HL-60 (cell line): ENCODE data around the gene NHERF2.

Experiments
- GABPA ChIP-seq: IDR thresholded peaks from 2 replicates; pipeline ENCODE4 v1.6.1; 2012; ENCODE audit warnings: low read depth
- POLR2AphosphoS5 ChIP-seq: IDR thresholded peaks from 2 replicates; pipeline ENCODE4 v1.6.1; 2012; ENCODE audit warnings: low read depth
- SPI1 ChIP-seq: IDR thresholded peaks from 2 replicates; pipeline ENCODE4 v1.6.1; 2012; ENCODE audit warnings: low read depth, mild to moderate bottlenecking, borderline replicate concordance
- TF ChIP-seq, protein P1 (sequence below): IDR thresholded peaks from one replicate; pipeline ENCODE4 v1.5.1; 2011; ENCODE audit warnings: low read length, control low read depth, inconsistent platforms; ENCODE audit not compliant: insufficient read depth
- TF ChIP-seq, protein P2 (sequence below): IDR thresholded peaks from 2 replicates; pipeline ENCODE4 v1.6.1; 2012; ENCODE audit warnings: low read depth; ENCODE audit not compliant: insufficient replicate concordance

DNA sequence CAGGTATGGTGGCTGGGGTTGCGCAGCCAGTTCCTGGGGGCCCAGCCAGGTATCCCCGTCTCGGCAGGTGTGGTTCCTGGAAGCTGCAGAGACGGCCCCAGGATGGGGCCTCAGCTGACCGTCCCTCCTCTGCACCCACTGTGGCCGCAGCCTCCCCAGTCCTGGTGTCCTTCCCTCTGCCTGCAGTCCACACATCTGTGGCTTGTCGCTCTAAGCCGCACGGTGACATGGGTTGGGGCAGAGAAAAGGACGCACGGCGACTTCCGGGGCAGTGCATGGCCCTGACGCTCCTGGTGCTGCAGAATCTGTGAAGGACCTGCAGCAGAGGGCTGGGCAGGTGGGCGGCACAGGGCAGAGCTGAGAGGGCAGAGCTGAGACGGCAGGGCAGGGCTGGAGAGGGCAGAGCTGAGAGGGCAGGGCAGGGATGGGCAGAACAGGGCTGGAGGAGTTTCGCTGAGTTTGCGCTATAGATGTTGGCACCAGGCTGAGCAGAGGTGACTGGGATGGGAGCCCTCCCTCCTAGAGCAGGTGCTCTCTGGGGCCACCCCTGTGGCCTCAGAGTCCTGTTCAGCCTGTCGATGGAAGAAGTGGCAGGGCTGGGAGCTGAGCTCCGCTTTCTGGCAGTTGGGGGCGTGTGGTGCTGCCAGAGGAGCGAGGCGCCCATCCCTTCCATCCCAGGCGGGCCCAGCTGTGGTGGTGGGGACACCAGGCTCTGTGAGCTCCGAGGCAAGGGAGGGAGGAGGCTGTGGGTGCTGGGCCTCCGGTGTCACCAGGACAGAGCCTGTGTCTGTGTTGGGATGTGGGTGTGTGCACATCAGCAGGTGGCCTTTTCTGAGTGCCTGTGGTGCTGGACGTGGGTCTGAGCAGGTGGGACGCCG, 44.1 kb downstream of the NHERF2 start:
- no peak for TF ChIP-seq POLR2AphosphoS5
- TF ChIP-seq, protein P1, sequence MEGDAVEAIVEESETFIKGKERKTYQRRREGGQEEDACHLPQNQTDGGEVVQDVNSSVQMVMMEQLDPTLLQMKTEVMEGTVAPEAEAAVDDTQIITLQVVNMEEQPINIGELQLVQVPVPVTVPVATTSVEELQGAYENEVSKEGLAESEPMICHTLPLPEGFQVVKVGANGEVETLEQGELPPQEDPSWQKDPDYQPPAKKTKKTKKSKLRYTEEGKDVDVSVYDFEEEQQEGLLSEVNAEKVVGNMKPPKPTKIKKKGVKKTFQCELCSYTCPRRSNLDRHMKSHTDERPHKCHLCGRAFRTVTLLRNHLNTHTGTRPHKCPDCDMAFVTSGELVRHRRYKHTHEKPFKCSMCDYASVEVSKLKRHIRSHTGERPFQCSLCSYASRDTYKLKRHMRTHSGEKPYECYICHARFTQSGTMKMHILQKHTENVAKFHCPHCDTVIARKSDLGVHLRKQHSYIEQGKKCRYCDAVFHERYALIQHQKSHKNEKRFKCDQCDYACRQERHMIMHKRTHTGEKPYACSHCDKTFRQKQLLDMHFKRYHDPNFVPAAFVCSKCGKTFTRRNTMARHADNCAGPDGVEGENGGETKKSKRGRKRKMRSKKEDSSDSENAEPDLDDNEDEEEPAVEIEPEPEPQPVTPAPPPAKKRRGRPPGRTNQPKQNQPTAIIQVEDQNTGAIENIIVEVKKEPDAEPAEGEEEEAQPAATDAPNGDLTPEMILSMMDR, result no peak
- TF ChIP-seq GABPA, result no peak
- TF ChIP-seq, protein P2, sequence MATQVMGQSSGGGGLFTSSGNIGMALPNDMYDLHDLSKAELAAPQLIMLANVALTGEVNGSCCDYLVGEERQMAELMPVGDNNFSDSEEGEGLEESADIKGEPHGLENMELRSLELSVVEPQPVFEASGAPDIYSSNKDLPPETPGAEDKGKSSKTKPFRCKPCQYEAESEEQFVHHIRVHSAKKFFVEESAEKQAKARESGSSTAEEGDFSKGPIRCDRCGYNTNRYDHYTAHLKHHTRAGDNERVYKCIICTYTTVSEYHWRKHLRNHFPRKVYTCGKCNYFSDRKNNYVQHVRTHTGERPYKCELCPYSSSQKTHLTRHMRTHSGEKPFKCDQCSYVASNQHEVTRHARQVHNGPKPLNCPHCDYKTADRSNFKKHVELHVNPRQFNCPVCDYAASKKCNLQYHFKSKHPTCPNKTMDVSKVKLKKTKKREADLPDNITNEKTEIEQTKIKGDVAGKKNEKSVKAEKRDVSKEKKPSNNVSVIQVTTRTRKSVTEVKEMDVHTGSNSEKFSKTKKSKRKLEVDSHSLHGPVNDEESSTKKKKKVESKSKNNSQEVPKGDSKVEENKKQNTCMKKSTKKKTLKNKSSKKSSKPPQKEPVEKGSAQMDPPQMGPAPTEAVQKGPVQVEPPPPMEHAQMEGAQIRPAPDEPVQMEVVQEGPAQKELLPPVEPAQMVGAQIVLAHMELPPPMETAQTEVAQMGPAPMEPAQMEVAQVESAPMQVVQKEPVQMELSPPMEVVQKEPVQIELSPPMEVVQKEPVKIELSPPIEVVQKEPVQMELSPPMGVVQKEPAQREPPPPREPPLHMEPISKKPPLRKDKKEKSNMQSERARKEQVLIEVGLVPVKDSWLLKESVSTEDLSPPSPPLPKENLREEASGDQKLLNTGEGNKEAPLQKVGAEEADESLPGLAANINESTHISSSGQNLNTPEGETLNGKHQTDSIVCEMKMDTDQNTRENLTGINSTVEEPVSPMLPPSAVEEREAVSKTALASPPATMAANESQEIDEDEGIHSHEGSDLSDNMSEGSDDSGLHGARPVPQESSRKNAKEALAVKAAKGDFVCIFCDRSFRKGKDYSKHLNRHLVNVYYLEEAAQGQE, result no peak
- TF ChIP-seq SPI1, result no peak
